WTC11 (cell line): ENCODE results near the gene SLC5A5. TPM values are rescaled to one million over a fixed set of nuclear protein-coding genes. Genes with fewer than 3 reads are reported as not detected.

Experiments used
- ATAC-seq: fragments of 200-7000 bp; cut with Tn5 transposase; 2 replicates; pipeline ENCODE4 v1.10.0; 2021; ENCODE audit warnings: mild to moderate bottlenecking, moderate library complexity
- CTCF ChIA-PET: fragments of 300-600 bp; sonication (Branson Sonifier 250); formaldehyde crosslinking; loops from one replicate; lab custom pipeline; 2021; ENCODE audit warnings: antibody characterized with exemption; lab: Charles Lee
- POLR2A ChIA-PET: fragments of 350-600 bp; sonication (Branson Sonifier 250); formaldehyde crosslinking; loops from one replicate; lab custom pipeline; 2021; ENCODE audit warnings: antibody characterized with exemption; lab: Charles Lee
- DNase-seq: peaks from one replicate; pipeline ENCODE4 v3.0.0; 2021; ENCODE audit warnings: low spot score
- H3K27ac Mint-ChIP-seq: 2 replicates; pipeline ENCODE4 v1.8.0; 2021; ENCODE audit warnings: mixed read lengths
- H3K27me3 Mint-ChIP-seq: 2 replicates; pipeline ENCODE4 v1.8.0; 2021; ENCODE audit warnings: low read depth, mild to moderate bottlenecking, moderate library complexity, mixed read lengths
- H3K36me3 Mint-ChIP-seq: 2 replicates; pipeline ENCODE4 v1.8.0; 2021; ENCODE audit warnings: mixed read lengths
- H3K4me1 Mint-ChIP-seq: 2 replicates; pipeline ENCODE4 v1.8.0; 2022; ENCODE audit warnings: mixed read lengths
- H3K4me3 Mint-ChIP-seq: 2 replicates; pipeline ENCODE4 v1.8.0; 2021; ENCODE audit warnings: mild to moderate bottlenecking, moderate library complexity, mixed read lengths
- H3K9me3 Mint-ChIP-seq: 2 replicates; pipeline ENCODE4 v1.8.0; 2021; ENCODE audit warnings: mixed read lengths
- AFF4 ChIP-seq: sonication (generic); formaldehyde crosslinking; IDR thresholded peaks from 2 replicates; pipeline ENCODE4 v1.8.1; 2023; ENCODE audit warnings: mild to moderate bottlenecking, missing genetic modification reagents, borderline replicate concordance
- AR ChIP-seq: fragments of 250-450 bp; sonication (Bioruptor Pico); IDR thresholded peaks from 2 replicates; pipeline ENCODE4 v1.9.0; 2021; ENCODE audit warnings: mild to moderate bottlenecking
- EMX1 ChIP-seq: fragments of 250-450 bp; sonication (Bioruptor Pico); IDR thresholded peaks from 2 replicates; pipeline ENCODE4 v1.8.0; 2021; ENCODE audit warnings: mild to moderate bottlenecking
- GRHL2 ChIP-seq: fragments of 250-450 bp; sonication (Bioruptor Pico); IDR thresholded peaks from 2 replicates; pipeline ENCODE4 v1.8.0; 2022; ENCODE audit warnings: mild to moderate bottlenecking, moderate library complexity; ENCODE audit not compliant: insufficient replicate concordance, severe bottlenecking
- MAX ChIP-seq: sonication (generic); formaldehyde crosslinking; IDR thresholded peaks from 2 replicates; pipeline ENCODE4 v1.8.0; 2022; ENCODE audit warnings: mild to moderate bottlenecking, missing genetic modification reagents
- MXD4 ChIP-seq: fragments of 250-450 bp; sonication (Bioruptor Pico); IDR thresholded peaks from 2 replicates; pipeline ENCODE4 v1.8.0; 2021; ENCODE audit warnings: mild to moderate bottlenecking, moderate library complexity, borderline replicate concordance
- PRDM15 ChIP-seq: sonication (generic); formaldehyde crosslinking; IDR thresholded peaks from 2 replicates; pipeline ENCODE4 v1.8.0; 2022; ENCODE audit warnings: missing genetic modification reagents
- PRRX2 ChIP-seq: fragments of 250-450 bp; sonication (Bioruptor Pico); IDR thresholded peaks from 2 replicates; pipeline ENCODE4 v1.8.0; 2021; ENCODE audit warnings: mild to moderate bottlenecking
- RORB ChIP-seq: fragments of 250-450 bp; sonication (Bioruptor Pico); IDR thresholded peaks from 2 replicates; pipeline ENCODE4 v1.9.0; 2021; ENCODE audit warnings: mild to moderate bottlenecking
- ZNF671 ChIP-seq: fragments of 250-450 bp; sonication (Bioruptor Pico); IDR thresholded peaks from 2 replicates; pipeline ENCODE4 v1.8.0; 2021; ENCODE audit warnings: mild to moderate bottlenecking
- total RNA-seq: library from RNA; stranded (reverse); gene quantifications from 3 replicates; pipeline ENCODE4 v1.2.3, GENCODE V29; 2021
- TF ChIP-seq, protein P1 (sequence below): fragments of 250-450 bp; sonication (Bioruptor Pico); IDR thresholded peaks from 2 replicates; pipeline ENCODE4 v1.8.0; 2021; ENCODE audit warnings: mild to moderate bottlenecking
- TF ChIP-seq, protein P2 (sequence below): fragments of 250-450 bp; sonication (Bioruptor Pico); conservative IDR thresholded peaks from 2 replicates; pipeline ENCODE4 v1.9.0; 2021; ENCODE audit warnings: mild to moderate bottlenecking
- TF ChIP-seq, protein P3 (sequence below): fragments of 250-450 bp; sonication (Bioruptor Pico); IDR thresholded peaks from 2 replicates; pipeline ENCODE4 v1.9.0; 2021; ENCODE audit warnings: moderate library complexity, mild to moderate bottlenecking, inconsistent platforms, borderline replicate concordance

Gene SLC5A5
- total RNA-seq, 1 experiment from 2014 or later: 2.5 TPM

DNA sequence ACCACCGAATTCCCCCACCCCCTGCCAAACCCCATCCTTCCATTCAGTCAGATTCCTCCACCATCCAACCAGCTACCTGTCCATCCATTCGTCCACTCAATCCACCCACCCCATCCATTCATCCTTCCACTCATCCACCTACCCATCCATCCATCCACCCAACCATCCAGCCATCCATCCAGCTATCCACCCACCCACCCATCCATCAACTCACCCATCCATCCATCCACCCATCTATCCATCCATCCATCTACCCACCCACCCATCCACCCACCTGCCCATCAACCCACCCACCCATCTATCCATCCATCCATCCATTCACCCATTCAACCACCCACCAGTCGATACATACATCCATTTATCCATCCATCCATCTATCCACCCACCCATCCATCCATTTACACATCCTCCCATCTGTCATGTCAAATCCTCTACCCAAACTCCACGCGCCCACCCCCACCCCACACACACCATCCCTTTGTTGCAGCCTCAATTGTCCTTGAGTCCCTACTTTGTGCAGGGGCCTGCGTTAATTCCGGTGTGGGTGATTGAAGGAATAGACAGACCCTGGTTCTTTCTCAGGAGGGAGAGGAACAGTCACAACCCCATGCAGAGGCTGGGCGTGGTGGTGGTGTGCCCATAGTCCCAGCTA is 5.3 kb upstream of the SLC5A5 start:
- Mint-ChIP-seq H3K4me1 (peaks cover 30% of the 10 kb centered on the region), H3K36me3 (peaks cover 28% of the 10 kb centered on the region), H3K4me3 (no peak overlapping the region), H3K9me3 (no peaks in the 10 kb centered on the region), H3K27ac (no peak overlapping the region), H3K27me3 (peaks cover 6% of the 10 kb centered on the region)
- ChIA-PET CTCF (interaction anchor here (0.5 to 4.5 kb wide), 4 partner anchors 66 to 438 kb away, joined by 3 to 37 read pairs (median 6); partner anchors contain the start of gene CCDC124), POLR2A (interaction anchor here (0.5 to 2.5 kb wide), 4 partner anchors 9 to 66 kb away, joined by 3 to 15 read pairs (median 4); partner anchors contain the start of gene CCDC124)
- no peak for ATAC-seq
- TF ChIP-seq, protein P1, sequence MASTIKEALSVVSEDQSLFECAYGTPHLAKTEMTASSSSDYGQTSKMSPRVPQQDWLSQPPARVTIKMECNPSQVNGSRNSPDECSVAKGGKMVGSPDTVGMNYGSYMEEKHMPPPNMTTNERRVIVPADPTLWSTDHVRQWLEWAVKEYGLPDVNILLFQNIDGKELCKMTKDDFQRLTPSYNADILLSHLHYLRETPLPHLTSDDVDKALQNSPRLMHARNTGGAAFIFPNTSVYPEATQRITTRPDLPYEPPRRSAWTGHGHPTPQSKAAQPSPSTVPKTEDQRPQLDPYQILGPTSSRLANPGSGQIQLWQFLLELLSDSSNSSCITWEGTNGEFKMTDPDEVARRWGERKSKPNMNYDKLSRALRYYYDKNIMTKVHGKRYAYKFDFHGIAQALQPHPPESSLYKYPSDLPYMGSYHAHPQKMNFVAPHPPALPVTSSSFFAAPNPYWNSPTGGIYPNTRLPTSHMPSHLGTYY (CRISPR knock-in tag): peak; percentile 12; the same call in 1 of the 2 replicates
- 0 out of 2 replicates have a peak, but pooled peaks have one; percentile 23 for TF ChIP-seq ZNF671 (CRISPR knock-in tag)
- peak; percentile 67; the same call in 1 of the 2 replicates for TF ChIP-seq PRRX2 (CRISPR knock-in tag)
- no peak for TF ChIP-seq MXD4 (CRISPR knock-in tag)
- no peak for DNase-seq

DNA sequence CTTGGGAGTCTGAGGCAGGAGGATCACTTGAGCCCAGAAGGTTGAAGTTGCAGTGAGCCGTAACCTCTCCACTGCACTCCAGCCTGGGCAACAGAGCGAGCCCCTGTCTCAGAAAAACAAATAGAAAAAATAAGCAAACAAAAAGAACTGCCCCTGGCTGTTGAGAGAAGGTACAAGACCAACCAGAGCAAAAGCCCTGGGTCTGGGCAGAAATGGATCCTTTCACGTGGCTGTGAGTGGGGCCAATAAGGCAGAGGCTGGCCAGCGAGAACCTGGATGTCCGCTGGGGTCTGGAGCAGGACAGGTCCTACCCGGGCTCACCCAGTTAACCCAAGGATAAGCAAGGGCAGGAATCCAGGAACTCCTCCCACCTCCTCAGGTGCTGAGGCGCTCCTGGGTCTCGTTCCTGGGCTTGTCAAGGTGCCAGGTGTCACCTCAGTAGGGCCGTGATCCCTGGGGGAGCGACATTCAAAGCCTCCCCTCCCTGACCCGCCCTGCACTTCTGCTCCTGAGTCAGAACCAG is 4.7 kb upstream of the SLC5A5 start:
- TF ChIP-seq MAX (CRISPR knock-in tag) (no peak), EMX1 (peak; percentile 30; the same call in 1 of the 2 replicates), AR (CRISPR knock-in tag) (peak; percentile 59; the same call in 1 of the 2 replicates)
- peaks cover 29% of the 10 kb centered on the region for H3K4me1 Mint-ChIP-seq
- ChIA-PET CTCF (interaction anchor here (1.0 to 4.5 kb wide), 2 partner anchors 8 to 65 kb away, joined by 3 to 37 read pairs; partner anchors contain the start of genes CCDC124 and RPL18A), POLR2A (interaction anchor here (0.6 to 2.5 kb wide), 2 partner anchors 9 to 66 kb away, joined by 4 to 15 read pairs; partner anchors contain the start of gene CCDC124)
- DNase-seq (no peak), ATAC-seq (no peak; the same call in 1 of the 2 replicates)
- no peak overlapping the region for H3K27ac Mint-ChIP-seq
- no peaks in the 10 kb centered on the region for H3K9me3 Mint-ChIP-seq
- H3K36me3 Mint-ChIP-seq: peaks cover 23% of the 10 kb centered on the region
- peaks cover 6% of the 10 kb centered on the region for H3K27me3 Mint-ChIP-seq
- H3K4me3 Mint-ChIP-seq: no peak overlapping the region

DNA sequence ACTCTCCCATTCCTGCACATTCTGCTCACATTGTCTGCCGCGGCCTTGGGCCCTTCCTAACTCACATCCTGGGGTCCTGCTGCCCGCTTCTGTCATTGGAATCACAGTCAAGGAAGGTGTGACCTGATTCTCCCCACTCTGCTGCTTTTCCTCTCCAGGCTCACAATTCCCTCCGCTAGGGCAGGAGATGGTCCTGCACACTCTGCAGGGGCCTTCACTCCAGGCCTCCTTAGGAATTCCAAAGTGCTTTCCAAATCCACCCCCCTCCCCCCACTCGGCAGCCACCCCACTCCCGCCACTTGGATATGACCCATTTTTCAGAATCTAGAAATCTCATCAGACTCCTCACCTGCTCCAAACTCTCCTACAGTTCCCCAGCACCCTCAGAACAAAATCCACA is 3.1 kb upstream of the SLC5A5 start:
- Mint-ChIP-seq H3K27me3 (peaks cover 10% of the 10 kb centered on the region), H3K4me1 (peaks cover 23% of the 10 kb centered on the region), H3K4me3 (no peak overlapping the region), H3K36me3 (peaks cover 8% of the 10 kb centered on the region), H3K9me3 (no peaks in the 10 kb centered on the region), H3K27ac (peak overlapping the region; percentile 79)
- ATAC-seq: no peak
- ChIA-PET CTCF (interaction anchor here (1.1 to 6.0 kb wide), 5 partner anchors 9 to 411 kb away, joined by 3 to 173 read pairs (median 29); partner anchors contain the start of genes CCDC124 and RPL18A), POLR2A (no interaction called here)
- DNase-seq: no peak
- TF ChIP-seq GRHL2 (no peak), PRDM15 (no peak), AFF4 (CRISPR knock-in tag) (no peak), ZNF671 (CRISPR knock-in tag) (no peak), RORB (CRISPR knock-in tag) (no peak)
- TF ChIP-seq, protein P2, sequence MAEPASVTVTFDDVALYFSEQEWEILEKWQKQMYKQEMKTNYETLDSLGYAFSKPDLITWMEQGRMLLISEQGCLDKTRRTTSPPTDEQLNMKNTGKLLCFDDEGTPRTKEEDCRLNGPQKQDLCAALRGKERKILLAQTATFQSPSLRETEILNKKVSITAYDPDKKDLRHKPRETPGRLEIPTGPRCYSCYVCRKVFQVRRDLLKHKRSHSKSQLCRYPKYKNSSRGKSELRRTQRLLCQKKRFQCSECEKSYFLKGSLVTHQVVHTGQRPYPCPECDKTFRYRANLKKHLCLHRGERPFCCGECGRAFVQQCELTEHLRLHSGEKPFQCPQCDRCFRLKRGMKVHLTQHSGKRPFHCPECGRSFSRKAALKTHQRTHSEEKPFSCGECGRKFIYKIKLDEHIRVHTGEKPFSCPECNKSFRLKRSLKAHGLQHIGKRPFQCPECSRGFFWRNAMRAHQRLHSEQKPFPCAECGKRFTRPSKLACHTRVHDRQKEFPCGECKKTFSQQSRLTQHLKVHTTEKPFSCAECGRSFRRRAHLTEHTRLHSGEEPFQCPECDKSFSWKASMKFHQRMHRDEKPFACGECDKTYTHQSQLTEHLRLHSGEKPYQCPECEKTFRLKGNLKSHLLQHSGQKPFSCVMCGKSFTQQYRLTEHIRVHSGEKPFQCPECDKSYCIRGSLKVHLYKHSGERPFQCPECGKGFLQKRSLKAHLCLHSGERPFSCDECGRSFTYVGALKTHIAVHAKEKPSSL: no peak
- TF ChIP-seq, protein P3, sequence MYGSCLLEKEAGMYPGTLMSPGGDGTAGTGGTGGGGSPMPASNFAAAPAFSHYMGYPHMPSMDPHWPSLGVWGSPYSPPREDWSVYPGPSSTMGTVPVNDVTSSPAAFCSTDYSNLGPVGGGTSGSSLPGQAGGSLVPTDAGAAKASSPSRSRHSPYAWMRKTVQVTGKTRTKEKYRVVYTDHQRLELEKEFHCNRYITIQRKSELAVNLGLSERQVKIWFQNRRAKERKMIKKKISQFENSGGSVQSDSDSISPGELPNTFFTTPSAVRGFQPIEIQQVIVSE (CRISPR knock-in tag): no peak
